Nephron progenitor cell (in vitro differentiated cells): ENCODE measurements around the gene CBLN3.

Experiments used
- DNase-seq: peaks from one replicate; pipeline ENCODE4 v3.0.0; 2021
- H3K27ac Mint-ChIP-seq: 2 replicates; pipeline ENCODE4 v1.8.0; 2021; ENCODE audit warnings: mild to moderate bottlenecking, moderate library complexity, mixed read lengths
- H3K27me3 Mint-ChIP-seq: 2 replicates; pipeline ENCODE4 v1.8.0; 2021; ENCODE audit warnings: mild to moderate bottlenecking, low read depth, mixed read lengths; ENCODE audit not compliant: poor library complexity
- H3K36me3 Mint-ChIP-seq: 2 replicates; pipeline ENCODE4 v1.8.0; 2021; ENCODE audit warnings: low read depth, mixed read lengths
- H3K4me1 Mint-ChIP-seq: 2 replicates; pipeline ENCODE4 v1.8.0; 2021; ENCODE audit warnings: mixed read lengths
- H3K4me3 Mint-ChIP-seq: 2 replicates; pipeline ENCODE4 v1.8.0; 2021; ENCODE audit warnings: mild to moderate bottlenecking, moderate library complexity, mixed read lengths
- H3K9me3 Mint-ChIP-seq: 2 replicates; pipeline ENCODE4 v1.8.0; 2021; ENCODE audit warnings: mild to moderate bottlenecking, moderate library complexity, mixed read lengths
- TF ChIP-seq, protein P1 (sequence below): fragments of 200-600 bp; sonication (generic); IDR thresholded peaks from 2 replicates; pipeline ENCODE4 v1.5.0; 2021; ENCODE audit warnings: antibody characterized with exemption

The CBLN3 gene

GRCh38 chr14:24409956-24410355 is 19.5 kb downstream of the CBLN3 start:
- Mint-ChIP-seq H3K27ac (no peak overlapping the region), H3K4me3 (no peak overlapping the region), H3K36me3 (peaks cover 60% of the 10 kb centered on the region), H3K27me3 (peaks cover 5% of the 10 kb centered on the region), H3K9me3 (no peaks in the 10 kb centered on the region), H3K4me1 (peaks cover 6% of the 10 kb centered on the region)
- no peak for DNase-seq
- TF ChIP-seq, protein P1, sequence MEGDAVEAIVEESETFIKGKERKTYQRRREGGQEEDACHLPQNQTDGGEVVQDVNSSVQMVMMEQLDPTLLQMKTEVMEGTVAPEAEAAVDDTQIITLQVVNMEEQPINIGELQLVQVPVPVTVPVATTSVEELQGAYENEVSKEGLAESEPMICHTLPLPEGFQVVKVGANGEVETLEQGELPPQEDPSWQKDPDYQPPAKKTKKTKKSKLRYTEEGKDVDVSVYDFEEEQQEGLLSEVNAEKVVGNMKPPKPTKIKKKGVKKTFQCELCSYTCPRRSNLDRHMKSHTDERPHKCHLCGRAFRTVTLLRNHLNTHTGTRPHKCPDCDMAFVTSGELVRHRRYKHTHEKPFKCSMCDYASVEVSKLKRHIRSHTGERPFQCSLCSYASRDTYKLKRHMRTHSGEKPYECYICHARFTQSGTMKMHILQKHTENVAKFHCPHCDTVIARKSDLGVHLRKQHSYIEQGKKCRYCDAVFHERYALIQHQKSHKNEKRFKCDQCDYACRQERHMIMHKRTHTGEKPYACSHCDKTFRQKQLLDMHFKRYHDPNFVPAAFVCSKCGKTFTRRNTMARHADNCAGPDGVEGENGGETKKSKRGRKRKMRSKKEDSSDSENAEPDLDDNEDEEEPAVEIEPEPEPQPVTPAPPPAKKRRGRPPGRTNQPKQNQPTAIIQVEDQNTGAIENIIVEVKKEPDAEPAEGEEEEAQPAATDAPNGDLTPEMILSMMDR: no peak

- TF ChIP-seq, protein P1: no peak
- peaks cover 60% of the 10 kb centered on the region for H3K36me3 Mint-ChIP-seq
- no peak for DNase-seq
- no peaks in the 10 kb centered on the region for H3K9me3 Mint-ChIP-seq
- peaks cover 6% of the 10 kb centered on the region for H3K27me3 Mint-ChIP-seq
- no peak overlapping the region for H3K4me3 Mint-ChIP-seq
- H3K27ac Mint-ChIP-seq: no peak overlapping the region
- H3K4me1 Mint-ChIP-seq: peaks cover 14% of the 10 kb centered on the region
These were observed 20.3 kb downstream of the CBLN3 start for GRCh38 chr14:24409192-24409591.

DNA sequence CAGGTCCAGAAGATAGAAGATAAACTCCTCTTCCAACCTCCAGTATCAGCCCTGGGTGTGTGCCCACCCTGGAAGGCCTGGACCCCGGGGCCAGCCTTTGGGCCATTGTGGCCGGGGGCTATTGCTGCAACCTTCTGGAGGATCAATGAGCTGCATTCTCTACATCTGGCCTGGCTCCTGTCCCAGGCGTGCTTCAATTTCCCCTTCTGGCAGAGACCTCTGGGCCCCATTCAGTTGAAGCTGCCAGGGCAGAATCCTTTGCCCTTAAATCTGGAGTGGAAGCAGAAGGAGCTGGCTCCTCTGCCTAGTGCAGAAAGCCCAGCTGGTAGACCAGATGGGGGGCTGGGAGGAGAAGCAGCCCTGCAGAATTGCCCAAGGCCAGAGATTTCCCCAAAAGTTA is 20.7 kb downstream of the CBLN3 start:
- TF ChIP-seq, protein P1: no peak
- no peak overlapping the region for H3K4me3 Mint-ChIP-seq
- peaks cover 18% of the 10 kb centered on the region for H3K4me1 Mint-ChIP-seq
- no peak overlapping the region for H3K27ac Mint-ChIP-seq
- H3K9me3 Mint-ChIP-seq: no peaks in the 10 kb centered on the region
- H3K36me3 Mint-ChIP-seq: peaks cover 60% of the 10 kb centered on the region
- H3K27me3 Mint-ChIP-seq: peaks cover 6% of the 10 kb centered on the region
- DNase-seq: no peak

- no peak overlapping the region for H3K27ac Mint-ChIP-seq
- peaks cover 6% of the 10 kb centered on the region for H3K27me3 Mint-ChIP-seq
- TF ChIP-seq, protein P1: no peak
- DNase-seq: no peak
- no peak overlapping the region for H3K4me3 Mint-ChIP-seq
- peaks cover 28% of the 10 kb centered on the region for H3K4me1 Mint-ChIP-seq
- H3K9me3 Mint-ChIP-seq: no peaks in the 10 kb centered on the region
- peaks cover 62% of the 10 kb centered on the region for H3K36me3 Mint-ChIP-seq
These were observed 21.7 kb downstream of the CBLN3 start for GRCh38 chr14:24407608-24408325.

DNA sequence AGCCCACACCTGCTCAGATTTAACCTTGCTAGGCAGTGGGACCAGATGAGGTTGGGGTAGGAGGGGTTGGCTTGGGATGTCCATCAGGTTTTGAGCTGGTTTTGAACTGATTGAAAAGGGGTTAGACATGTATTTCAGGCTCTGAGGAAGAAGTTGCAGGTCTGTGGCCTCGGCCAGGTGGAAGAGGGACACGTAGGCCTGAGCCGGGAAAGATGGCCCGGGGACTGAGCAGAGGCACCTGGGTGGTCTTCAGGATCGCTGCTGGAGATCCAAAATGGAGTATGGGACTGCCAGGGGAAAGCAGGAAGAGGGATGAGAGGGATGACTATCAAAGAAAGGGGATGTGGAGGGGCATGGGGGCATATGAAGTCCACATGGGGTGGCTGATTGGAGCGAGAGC is 23.1 kb downstream of the CBLN3 start:
- H3K36me3 Mint-ChIP-seq: peaks cover 49% of the 10 kb centered on the region
- DNase-seq: no peak
- TF ChIP-seq, protein P1: no peak
- H3K4me1 Mint-ChIP-seq: peaks cover 41% of the 10 kb centered on the region
- H3K4me3 Mint-ChIP-seq: no peak overlapping the region
- peaks cover 6% of the 10 kb centered on the region for H3K27me3 Mint-ChIP-seq
- no peaks in the 10 kb centered on the region for H3K9me3 Mint-ChIP-seq
- H3K27ac Mint-ChIP-seq: no peak overlapping the region

DNA sequence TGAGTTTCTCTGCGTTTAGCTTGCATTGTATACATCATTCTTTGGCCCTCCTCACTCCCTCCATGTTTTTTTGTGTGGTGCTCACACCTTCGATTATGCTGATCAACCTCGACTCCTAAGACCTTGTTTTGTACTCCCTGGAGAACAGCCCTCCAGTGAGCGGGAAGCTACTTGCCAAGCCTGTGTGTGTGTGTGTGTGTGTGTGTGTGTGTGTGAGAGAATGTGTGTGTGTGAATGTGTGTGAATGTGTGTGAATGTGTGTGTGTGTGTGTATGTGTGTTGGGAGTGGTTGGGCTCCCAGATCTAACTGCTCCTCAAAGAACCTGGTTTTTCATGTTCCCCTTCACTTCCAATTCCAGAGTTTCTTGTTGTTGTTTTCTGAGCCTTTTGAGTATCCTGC is 24.7 kb downstream of the CBLN3 start:
- Mint-ChIP-seq H3K4me3 (no peak overlapping the region), H3K4me1 (peaks cover 57% of the 10 kb centered on the region), H3K9me3 (no peaks in the 10 kb centered on the region), H3K36me3 (peaks cover 40% of the 10 kb centered on the region), H3K27me3 (peaks cover 6% of the 10 kb centered on the region), H3K27ac (no peak overlapping the region)
- DNase-seq: no peak
- TF ChIP-seq, protein P1: no peak
